HT1080 (cell line): ENCODE data around the gene LAMA5. TPM values are rescaled to one million over a fixed set of nuclear protein-coding genes. Genes with fewer than 3 reads are reported as not detected.

Source experiments
- DNase-seq: peaks from one replicate; pipeline ENCODE4 v3.0.0-alpha.2; 2015; ENCODE audit warnings: low read depth
- total RNA-seq: library from RNA; depleted of rRNA; stranded (reverse); fragments of >200 nt; shearing (Covaris generic); gene quantifications from 2 replicates; pipeline ENCODE4 v1.2.3, GENCODE V29; 2014

LAMA5 gene
- total RNA-seq, 1 experiment from 2014 or later: 20.1 TPM

GRCh38 chr20:62405108-62405980 lies 38.2 kb upstream of the LAMA5 start:
- DNase-seq: peak; percentile 38

DNA sequence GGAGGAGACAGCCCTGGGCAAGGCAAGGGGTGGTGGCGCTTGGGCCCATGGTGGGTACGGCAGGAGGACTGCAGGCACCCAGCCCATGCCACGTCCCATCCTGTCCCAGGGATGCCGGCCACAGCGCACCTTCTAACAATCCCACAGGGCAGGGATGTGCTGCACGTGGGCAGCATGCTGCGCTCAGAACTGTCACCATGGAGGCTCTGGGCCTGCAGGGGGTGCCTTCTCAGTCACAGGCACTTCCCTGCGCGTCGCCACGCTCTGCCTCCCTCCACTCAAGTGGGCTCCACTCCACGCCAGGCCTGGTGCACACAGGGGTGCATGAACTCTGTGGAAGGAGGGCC lies 37.6 kb upstream of the LAMA5 start:
- no peak for DNase-seq

- no peak for DNase-seq
These were observed 37.1 kb upstream of the LAMA5 start for GRCh38 chr20:62404112-62404665.

- no peak for DNase-seq
These were observed 36.2 kb upstream of the LAMA5 start for GRCh38 chr20:62403331-62403730.

DNA sequence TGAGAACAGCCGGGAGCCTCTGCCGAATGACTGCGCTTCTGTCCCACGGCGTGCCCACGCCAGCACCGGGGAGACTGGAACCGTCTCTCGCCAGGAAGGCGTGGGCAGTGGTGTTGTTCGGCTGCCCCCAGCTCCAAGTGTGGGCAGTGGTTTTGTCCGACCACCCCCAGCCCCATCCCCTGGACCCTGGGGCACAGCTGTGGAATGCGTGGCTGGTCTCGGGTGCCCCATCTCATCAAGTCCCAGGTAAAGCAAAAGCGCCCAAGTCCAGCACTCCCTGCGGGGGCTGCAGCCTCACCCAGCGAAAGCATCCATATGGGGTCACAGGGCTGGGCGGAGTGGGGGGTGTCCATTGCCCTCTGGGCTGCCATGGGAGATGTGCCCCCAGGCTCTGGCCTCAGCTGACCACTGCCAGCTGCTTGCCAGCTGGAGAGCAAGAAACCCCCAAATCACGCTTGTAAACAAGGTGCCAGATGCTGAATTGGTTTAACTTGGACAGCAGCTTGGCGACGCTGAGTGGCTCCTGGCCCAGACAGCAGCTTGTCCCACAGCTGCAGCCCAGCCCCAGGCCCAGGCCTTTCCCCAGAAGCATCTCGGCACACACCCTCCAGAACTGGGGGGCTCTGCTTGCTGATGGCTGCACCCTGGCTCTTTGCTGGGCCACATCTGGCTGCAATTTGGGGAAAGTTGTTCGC lies 35.5 kb upstream of the LAMA5 start:
- DNase-seq: no peak

DNA sequence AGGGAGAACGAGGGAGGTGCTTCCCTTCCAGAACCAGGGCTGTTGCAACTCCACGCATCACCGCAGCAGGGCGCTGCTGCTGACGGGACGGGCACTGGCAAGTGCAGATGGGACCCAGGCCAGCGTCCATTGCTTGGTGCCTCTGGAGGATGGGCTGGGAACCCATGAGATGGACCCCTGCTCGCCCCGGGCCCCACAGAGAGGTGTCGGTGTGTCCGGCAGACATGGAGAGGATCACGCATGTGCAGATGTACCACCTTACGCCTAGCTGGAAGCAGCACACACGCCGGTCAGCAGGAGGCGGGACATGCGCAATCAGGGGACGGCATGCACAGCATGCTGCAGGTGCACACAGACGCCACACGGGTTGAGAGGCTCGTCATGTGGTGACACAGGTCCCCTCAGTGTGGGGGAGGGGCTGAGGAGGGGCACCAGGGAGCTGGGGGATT lies 34.2 kb upstream of the LAMA5 start:
- DNase-seq: no peak

- DNase-seq: no peak
These were observed 33.4 kb upstream of the LAMA5 start for GRCh38 chr20:62400541-62400940.

- DNase-seq: no peak
These were observed 32.9 kb upstream of the LAMA5 start for GRCh38 chr20:62400021-62400420.

- no peak for DNase-seq
These were observed 31.2 kb upstream of the LAMA5 start for GRCh38 chr20:62398120-62398821.

DNA sequence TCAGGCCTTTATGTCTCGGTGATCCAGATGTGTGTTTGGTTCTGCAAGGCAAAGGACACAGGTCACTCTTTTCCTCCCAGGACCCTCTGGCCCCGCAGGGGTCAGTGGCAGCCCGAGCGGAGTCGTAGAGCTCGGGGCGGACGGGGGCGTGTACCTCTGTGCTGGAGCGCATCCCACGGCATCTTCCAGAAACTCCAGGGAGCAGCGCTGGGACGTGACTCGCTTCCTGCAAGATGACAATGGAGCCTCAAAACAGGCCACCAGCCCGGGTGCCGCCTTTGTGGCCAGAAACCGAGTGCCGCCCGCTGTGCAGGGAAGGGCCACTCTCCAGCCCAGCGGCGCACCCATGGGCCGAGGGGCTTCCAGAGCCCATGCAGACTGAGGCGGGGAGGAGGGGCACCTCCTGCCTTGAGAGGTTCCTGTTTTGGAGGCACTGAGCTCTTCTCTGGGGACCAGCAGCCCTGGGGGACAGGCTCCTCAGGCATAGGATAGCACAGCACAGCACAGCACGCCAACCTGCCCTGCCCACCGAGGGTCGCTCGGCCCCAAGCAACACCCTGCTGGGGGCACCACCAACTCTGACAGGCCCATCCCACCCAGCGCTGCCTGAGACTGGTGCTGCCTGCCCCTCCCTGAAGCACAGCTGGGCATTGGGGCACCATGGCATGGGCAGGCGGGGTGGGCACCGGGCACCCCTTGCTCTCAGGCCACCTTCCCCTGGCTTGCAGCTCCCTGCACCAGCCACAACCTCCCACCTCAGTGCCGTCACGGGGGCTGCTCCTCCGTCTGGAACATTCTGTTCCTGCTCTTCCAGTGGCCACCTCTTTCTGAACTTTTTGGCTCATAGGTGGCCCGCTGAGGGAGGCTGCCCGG lies 29.5 kb upstream of the LAMA5 start:
- DNase-seq: no peak

DNA sequence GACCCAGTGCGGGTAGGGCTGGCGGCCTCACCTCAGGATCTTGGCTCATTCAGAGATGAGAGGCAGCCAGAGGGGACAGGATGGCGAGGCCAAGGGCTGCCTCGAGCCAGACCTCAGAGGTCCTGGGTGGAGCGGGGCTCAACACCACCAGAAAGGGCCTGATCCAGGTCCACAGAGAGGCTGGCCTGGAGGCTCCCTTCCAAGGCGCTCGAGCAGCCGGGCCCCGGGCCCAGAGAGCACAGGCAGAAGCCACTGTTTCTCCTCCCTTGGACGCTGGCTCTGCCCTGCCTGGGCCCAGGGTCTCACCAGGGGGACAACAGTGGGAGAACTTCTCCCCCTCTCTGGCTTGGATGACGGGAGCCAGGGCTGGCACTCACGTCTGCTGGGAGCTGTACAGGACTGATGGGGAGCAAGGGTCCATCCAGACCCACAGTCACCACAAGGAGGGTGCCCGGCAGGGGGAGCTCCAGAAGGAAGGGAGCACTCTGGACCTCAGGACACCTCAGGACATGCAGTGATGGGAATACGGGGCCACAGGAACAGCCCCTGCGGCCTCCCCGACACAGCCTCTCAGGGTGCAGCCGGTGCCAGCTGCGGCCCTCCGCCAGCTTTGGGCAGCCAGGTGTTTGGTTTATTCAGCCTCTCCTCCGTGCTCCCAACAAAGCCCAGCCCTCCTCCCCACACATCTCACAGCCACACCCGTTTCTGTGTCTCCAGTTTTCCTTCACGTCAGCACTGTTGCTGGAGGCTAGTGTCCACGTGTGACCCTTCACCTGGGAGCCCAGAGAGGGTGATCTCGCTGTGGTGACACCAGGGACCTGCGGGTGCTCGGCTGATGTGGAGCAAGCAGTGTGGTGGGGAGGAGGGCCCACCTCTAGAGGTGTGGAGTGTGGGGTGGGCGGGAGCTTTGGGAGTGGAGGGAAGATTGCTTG lies 28.5 kb upstream of the LAMA5 start:
- DNase-seq: no peak

GRCh38 chr20:62394248-62395245 lies 27.4 kb upstream of the LAMA5 start:
- no peak for DNase-seq

DNA sequence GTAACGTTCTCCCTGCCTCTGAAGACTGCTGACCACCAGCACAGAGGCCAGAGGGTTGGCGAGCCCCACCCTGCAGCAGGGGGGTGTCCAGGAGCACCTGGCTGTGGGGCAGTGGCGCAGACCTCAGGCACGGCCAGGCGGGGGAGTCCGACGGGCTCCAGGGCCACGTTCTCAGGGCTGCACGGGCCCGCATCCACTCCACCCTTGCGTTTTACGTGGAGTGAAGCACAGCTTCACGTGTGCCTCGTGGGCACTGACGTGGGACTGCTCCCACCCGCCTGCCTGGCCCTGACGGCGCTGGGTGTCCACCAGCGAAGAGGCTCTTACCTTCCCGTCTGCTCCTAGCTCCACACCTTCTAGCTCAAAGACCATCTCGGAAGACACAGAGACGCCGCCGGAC lies 26.7 kb upstream of the LAMA5 start:
- DNase-seq: no peak

- no peak for DNase-seq
These were observed 26.2 kb upstream of the LAMA5 start for GRCh38 chr20:62393335-62393665.

DNA sequence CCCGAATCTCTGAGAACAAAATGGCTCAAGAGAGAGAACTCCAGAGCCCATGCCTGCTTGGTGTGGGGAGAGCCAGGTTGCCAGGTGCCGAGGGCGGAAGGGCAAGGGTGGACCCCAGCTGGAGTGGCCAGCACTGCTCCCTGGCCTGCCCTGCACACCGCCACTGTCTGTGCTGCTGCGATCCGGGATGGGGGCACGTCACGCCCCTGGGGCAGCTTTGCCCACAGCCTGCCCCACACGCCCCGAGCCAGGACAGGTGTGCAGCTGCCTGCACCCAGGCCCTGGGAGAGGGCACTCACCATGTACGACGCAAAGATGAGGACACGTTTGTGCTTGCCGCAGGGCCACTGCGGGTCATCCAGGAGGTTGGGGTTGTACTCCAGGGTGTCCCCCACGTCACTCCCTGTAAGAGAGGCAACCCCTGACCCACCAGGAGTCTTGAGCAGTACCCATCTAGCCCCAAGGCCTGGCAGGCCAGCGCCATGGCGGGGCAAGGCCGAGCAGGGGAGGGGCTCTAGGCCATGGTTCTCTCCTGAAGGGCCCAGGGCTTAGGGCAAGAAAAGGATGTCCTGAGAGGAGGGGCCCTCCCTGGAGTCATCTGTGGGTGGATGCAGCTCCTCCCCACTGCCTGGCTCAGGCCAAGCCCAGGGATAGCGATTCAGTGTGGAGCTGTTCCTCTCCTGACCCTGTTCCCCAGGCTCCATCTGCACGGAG lies 25.7 kb upstream of the LAMA5 start:
- no peak for DNase-seq

- no peak for DNase-seq
These were observed 24.9 kb upstream of the LAMA5 start for GRCh38 chr20:62392077-62392418.

DNA sequence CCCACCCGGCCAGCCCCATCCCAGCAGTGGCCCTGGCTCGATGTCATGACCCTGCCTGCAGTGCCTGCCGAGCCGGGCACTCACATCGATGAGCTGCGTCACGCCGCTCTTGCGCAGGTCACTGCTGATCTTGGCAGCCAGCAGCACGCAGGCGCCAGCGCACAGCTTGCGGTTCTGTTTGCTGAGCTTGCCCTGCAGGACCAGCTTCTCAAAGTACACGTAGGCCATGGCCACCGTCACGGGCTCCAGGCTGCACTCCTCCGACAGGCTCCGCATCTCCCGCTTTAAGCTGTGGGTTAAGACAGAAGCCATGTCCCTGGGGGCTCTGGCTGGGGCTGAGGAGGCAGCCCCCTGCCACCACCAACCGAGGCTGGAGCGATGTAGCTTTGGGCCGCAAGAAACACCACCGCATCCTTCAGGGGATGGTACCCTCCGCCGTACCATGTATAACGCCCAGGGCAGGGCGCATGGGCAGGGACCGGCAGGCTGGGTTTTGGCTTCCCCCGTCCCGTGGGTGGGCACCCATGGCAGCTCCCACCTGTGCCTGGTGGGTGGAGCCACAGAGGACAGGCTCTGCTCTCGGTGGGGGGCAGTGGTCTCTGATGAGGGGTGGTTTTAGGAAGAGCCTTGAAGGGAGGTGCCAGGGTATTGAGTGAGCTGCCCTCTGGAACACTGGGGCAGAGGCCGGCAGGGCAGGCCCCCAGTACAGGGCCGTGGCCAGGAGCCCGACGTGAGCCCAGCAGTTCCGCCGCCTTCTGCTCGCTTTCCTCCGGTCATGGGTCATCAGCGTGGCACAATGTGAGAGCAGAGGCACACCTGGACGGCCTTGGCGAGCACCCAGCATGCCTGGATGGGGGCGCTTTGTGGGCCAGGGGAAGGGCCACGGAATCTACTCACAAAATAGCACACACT lies 24.3 kb upstream of the LAMA5 start:
- DNase-seq: no peak
